Measurements from ENCODE around the gene PPM1M. TPM values are rescaled to one million over a fixed set of nuclear protein-coding genes. Genes with fewer than 3 reads are reported as not detected.

The PPM1M gene
- total RNA-seq, 1 donor from 2014 or later, result 1.1 TPM

DNA sequence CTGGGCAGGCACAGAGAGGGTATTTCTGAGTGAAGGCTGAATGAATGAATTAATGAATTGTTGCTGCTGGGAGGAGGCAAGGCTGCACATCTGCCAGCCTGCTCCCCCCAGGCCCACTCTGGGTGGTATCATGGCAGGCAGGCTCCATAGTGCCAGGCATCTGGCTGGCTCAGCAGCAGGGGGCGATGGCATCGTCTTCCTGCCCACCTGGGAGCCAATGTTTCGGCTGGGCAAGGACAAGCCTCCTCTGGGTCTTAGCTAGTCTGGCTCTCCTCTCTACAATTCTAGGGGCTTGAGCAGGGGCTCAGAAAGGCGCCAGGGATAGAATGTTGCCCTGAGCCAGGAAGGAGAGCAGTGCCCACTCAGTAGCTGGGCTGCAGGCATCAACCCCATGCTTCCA lies 18.4 kb upstream of the PPM1M start:
- no peaks in the 10 kb centered on the region for H3K36me3 ChIP-seq
- H3K4me3 ChIP-seq, result no peak overlapping the region
- TF ChIP-seq, protein P1, sequence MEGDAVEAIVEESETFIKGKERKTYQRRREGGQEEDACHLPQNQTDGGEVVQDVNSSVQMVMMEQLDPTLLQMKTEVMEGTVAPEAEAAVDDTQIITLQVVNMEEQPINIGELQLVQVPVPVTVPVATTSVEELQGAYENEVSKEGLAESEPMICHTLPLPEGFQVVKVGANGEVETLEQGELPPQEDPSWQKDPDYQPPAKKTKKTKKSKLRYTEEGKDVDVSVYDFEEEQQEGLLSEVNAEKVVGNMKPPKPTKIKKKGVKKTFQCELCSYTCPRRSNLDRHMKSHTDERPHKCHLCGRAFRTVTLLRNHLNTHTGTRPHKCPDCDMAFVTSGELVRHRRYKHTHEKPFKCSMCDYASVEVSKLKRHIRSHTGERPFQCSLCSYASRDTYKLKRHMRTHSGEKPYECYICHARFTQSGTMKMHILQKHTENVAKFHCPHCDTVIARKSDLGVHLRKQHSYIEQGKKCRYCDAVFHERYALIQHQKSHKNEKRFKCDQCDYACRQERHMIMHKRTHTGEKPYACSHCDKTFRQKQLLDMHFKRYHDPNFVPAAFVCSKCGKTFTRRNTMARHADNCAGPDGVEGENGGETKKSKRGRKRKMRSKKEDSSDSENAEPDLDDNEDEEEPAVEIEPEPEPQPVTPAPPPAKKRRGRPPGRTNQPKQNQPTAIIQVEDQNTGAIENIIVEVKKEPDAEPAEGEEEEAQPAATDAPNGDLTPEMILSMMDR (IDR thresholded peaks at IDR 0.05), result no peak
- TF ChIP-seq EZH2phosphoT487 (IDR thresholded peaks at IDR 0.05) (no peak), EZH2 (IDR thresholded peaks at IDR 0.05) (no peak)
- no peak overlapping the region for H3K27ac ChIP-seq
- no peaks in the 10 kb centered on the region for H3K27me3 ChIP-seq
- no peaks in the 10 kb centered on the region for H4K20me1 ChIP-seq (ENCODE audit: low read depth)
- no peak for DNase-seq (ENCODE audit: low spot score)
- H3K4me1 ChIP-seq, result no peaks in the 10 kb centered on the region
- H3K79me2 ChIP-seq (ENCODE audit: low read depth), result no peaks in the 10 kb centered on the region
- H3K4me2 ChIP-seq, result no peak overlapping the region
- Mint-ChIP-seq H3K4me3 (no peak overlapping the region), H3K4me1 (no peaks in the 10 kb centered on the region), H3K27me3 (ENCODE audit: insufficient read depth, low read depth) (peaks cover 6% of the 10 kb centered on the region), H3K9me3 (no peaks in the 10 kb centered on the region), H3K36me3 (peaks cover 7% of the 10 kb centered on the region), H3K27ac (no peak overlapping the region)
- H3K9me3 ChIP-seq (ENCODE audit: low read depth), result no peaks in the 10 kb centered on the region
- no peak overlapping the region for H2AFZ ChIP-seq (replicated peaks)
- H3K9ac ChIP-seq, result no peak overlapping the region
- no peaks in the 10 kb centered on the region for H3F3A ChIP-seq (ENCODE audit: low read depth)

DNA sequence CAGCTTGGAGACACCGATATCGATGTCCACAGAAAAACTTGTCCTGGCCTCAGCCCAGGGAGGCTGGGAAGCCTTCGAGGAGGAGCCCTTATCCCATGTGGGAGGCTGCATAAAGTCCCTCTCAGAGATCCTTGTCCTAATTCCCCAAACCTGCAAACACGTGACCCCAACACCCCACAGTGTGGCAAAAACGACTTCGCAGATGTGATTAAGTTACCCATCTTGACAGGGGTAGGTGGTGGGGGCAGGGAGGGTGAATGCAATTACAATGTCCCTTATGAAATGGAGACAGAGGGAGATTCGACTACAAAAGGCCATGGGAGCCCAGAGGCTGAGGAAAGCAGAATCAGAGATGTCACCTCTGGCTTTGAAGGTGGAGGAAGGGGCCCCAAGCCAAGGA lies 17.8 kb upstream of the PPM1M start:
- Mint-ChIP-seq H3K4me1 (no peaks in the 10 kb centered on the region), H3K27me3 (ENCODE audit: insufficient read depth, low read depth) (peaks cover 6% of the 10 kb centered on the region), H3K36me3 (peaks cover 7% of the 10 kb centered on the region), H3K9me3 (no peaks in the 10 kb centered on the region), H3K4me3 (no peak overlapping the region), H3K27ac (no peak overlapping the region)
- H4K20me1 ChIP-seq (ENCODE audit: low read depth), result no peaks in the 10 kb centered on the region
- H3K4me1 ChIP-seq, result no peaks in the 10 kb centered on the region
- DNase-seq (ENCODE audit: low spot score), result no peak
- H3F3A ChIP-seq (ENCODE audit: low read depth), result no peaks in the 10 kb centered on the region
- no peaks in the 10 kb centered on the region for H3K27me3 ChIP-seq
- H2AFZ ChIP-seq (replicated peaks), result no peak overlapping the region
- H3K9ac ChIP-seq, result no peak overlapping the region
- no peak overlapping the region for H3K4me2 ChIP-seq
- H3K79me2 ChIP-seq (ENCODE audit: low read depth), result no peaks in the 10 kb centered on the region
- H3K9me3 ChIP-seq (ENCODE audit: low read depth), result no peaks in the 10 kb centered on the region
- no peak overlapping the region for H3K27ac ChIP-seq
- no peak overlapping the region for H3K4me3 ChIP-seq
- TF ChIP-seq EZH2phosphoT487 (IDR thresholded peaks at IDR 0.05) (no peak), EZH2 (IDR thresholded peaks at IDR 0.05) (no peak)
- TF ChIP-seq, protein P1 (IDR thresholded peaks at IDR 0.05), result no peak
- H3K36me3 ChIP-seq, result no peaks in the 10 kb centered on the region

DNA sequence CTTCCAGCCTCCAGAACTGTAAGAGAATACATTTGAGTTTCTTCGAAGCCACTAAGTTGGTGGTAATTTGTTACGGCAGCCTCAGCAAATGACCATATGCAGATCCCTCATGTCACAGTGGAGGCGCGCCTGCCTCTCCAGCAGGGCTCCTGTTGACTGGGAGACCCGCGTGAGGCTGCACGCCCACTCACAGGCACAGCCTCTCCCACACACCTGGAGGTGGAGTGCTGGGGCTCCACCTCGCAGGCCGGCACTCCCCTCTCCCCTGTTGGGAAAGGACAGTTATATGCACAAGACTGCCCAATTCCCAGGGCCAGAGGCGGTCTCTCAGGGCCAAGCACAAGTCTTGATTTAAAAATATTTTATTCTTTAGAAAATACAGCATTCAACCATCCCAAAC lies 17.3 kb upstream of the PPM1M start:
- Mint-ChIP-seq H3K27ac (no peak overlapping the region), H3K4me1 (no peaks in the 10 kb centered on the region), H3K9me3 (no peaks in the 10 kb centered on the region), H3K27me3 (ENCODE audit: insufficient read depth, low read depth) (peaks cover 6% of the 10 kb centered on the region), H3K4me3 (no peak overlapping the region), H3K36me3 (peaks cover 7% of the 10 kb centered on the region)
- Histone ChIP-seq H3F3A (ENCODE audit: low read depth) (no peaks in the 10 kb centered on the region), H3K9me3 (ENCODE audit: low read depth) (no peaks in the 10 kb centered on the region), H4K20me1 (ENCODE audit: low read depth) (no peaks in the 10 kb centered on the region), H3K4me3 (no peak overlapping the region), H3K27me3 (no peaks in the 10 kb centered on the region), H3K79me2 (ENCODE audit: low read depth) (no peaks in the 10 kb centered on the region), H3K9ac (no peak overlapping the region), H3K4me1 (no peaks in the 10 kb centered on the region), H3K27ac (no peak overlapping the region), H3K36me3 (no peaks in the 10 kb centered on the region), H2AFZ (replicated peaks) (no peak overlapping the region), H3K4me2 (no peak overlapping the region)
- DNase-seq (ENCODE audit: low spot score), result no peak
- TF ChIP-seq EZH2phosphoT487 (IDR thresholded peaks at IDR 0.05), result no peak
- no peak for TF ChIP-seq EZH2 (IDR thresholded peaks at IDR 0.05)
- TF ChIP-seq, protein P1 (IDR thresholded peaks at IDR 0.05), result no peak

All from neural progenitor cell (in vitro differentiated cells).